Endothelial cell of umbilical vein (primary cell): ENCODE data around the gene ITSN1. TPM values are rescaled to one million over a fixed set of nuclear protein-coding genes. Genes with fewer than 3 reads are reported as not detected.

Experiments
- BruUV-seq: library from RNA; stranded (reverse); fragments of 400-500 nt; replicated peaks from 2 replicates; lab custom pipeline; 2021; lab: Mats Ljungman, UMichigan
- CTCF ChIA-PET: fragments of 300-600, 350-600 bp; sonication (Branson Sonifier 250); formaldehyde crosslinking; loops from one replicate; lab custom pipeline; 2021; ENCODE audit warnings: antibody characterized with exemption, inconsistent platforms; lab: Charles Lee
- POLR2A ChIA-PET: fragments of 300-600, 350-600 bp; sonication (Branson Sonifier 250); formaldehyde crosslinking; loops from one replicate; lab custom pipeline; 2021; ENCODE audit warnings: antibody characterized with exemption, inconsistent platforms; lab: Charles Lee
- DNase-seq: peaks from one replicate; pipeline ENCODE4 v3.0.0-alpha.2; 2011; ENCODE audit warnings: low read depth, low spot score
- FAIRE-seq: peaks from 2 replicates; lab custom pipeline; 2011; peaks lifted over from hg19 to GRCh38; lab: Jason Lieb, UNC
- H2AFZ ChIP-seq: 2 replicates; pipeline ENCODE4 v1.6.0; 2012; ENCODE audit warnings: low read depth, low read length, control low read depth, inconsistent platforms
- H3K27ac ChIP-seq: 2 replicates; pipeline ENCODE4 v1.5.1; 2011; ENCODE audit warnings: low read depth, mild to moderate bottlenecking, control low read depth, low read length, moderate library complexity; ENCODE audit not compliant: insufficient read depth
- H3K27me3 ChIP-seq, 2 experiments: 2 replicates each; pipeline versions ENCODE4 v1.6.0 to v1.6.1; 2011; ENCODE audit warnings: low read length in 2 of 2, mixed read lengths in 1 of 2; ENCODE audit not compliant: control insufficient read depth in 2 of 2, insufficient read depth in 2 of 2
- H3K36me3 ChIP-seq, 2 experiments: 2 replicates in 1 of 2; 3 replicates in 1 of 2; pipeline ENCODE4 v1.5.1; 2011; ENCODE audit warnings: low read length in 2 of 2, mild to moderate bottlenecking in 1 of 2, moderate library complexity in 1 of 2; ENCODE audit not compliant: control insufficient read depth in 2 of 2, insufficient read depth in 2 of 2; ENCODE audit errors: extremely low read depth in 1 of 2
- H3K4me1 ChIP-seq: 3 replicates; pipeline ENCODE4 v1.5.1; 2011; ENCODE audit warnings: mild to moderate bottlenecking, low read length; ENCODE audit not compliant: control insufficient read depth, insufficient read depth; ENCODE audit errors: extremely low read depth
- H3K4me2 ChIP-seq: 2 replicates; pipeline ENCODE4 v1.6.1; 2011; ENCODE audit warnings: low read length, control low read depth, mixed read lengths; ENCODE audit not compliant: insufficient read depth
- H3K4me3 ChIP-seq, 3 experiments: fragments of 200-600 bp in 1 of 3; sonication (generic), shearing (Covaris generic) in 1 of 3; replicated peaks in 1 of 3; 2 replicates each; pipeline ENCODE4 v1.5.1; 2011 to 2016; ENCODE audit warnings: control low read depth in 3 of 3, low read length in 3 of 3, mild to moderate bottlenecking in 2 of 3, inconsistent platforms in 1 of 3, low read depth in 1 of 3, moderate library complexity in 1 of 3; ENCODE audit not compliant: insufficient read depth in 1 of 3
- H3K79me2 ChIP-seq: 2 replicates; pipeline ENCODE4 v1.6.0; 2012; ENCODE audit warnings: low read length, inconsistent platforms; ENCODE audit not compliant: control insufficient read depth, insufficient read depth
- H3K9ac ChIP-seq: replicated peaks from 2 replicates; pipeline ENCODE3; 2011; ENCODE audit warnings: low read length, control low read depth; ENCODE audit not compliant: insufficient read depth; ENCODE audit errors: extremely low read depth
- H3K9me1 ChIP-seq: replicated peaks from 3 replicates; pipeline ENCODE4 v1.6.0; 2011; ENCODE audit warnings: mild to moderate bottlenecking, low read length; ENCODE audit not compliant: control insufficient read depth, insufficient read depth; ENCODE audit errors: extremely low read depth
- H3K9me3 ChIP-seq: replicated peaks from 2 replicates; pipeline ENCODE4 v1.5.1; 2012; ENCODE audit warnings: low read length, inconsistent platforms; ENCODE audit not compliant: control insufficient read depth, insufficient read depth
- H4K20me1 ChIP-seq: replicated peaks from 2 replicates; pipeline ENCODE3; 2011; ENCODE audit warnings: mild to moderate bottlenecking, low read length; ENCODE audit not compliant: control insufficient read depth, insufficient read depth; ENCODE audit errors: extremely low read depth
- EZH2 ChIP-seq: IDR thresholded peaks from 2 replicates; pipeline ENCODE4 v1.6.1; 2012; ENCODE audit warnings: borderline replicate concordance, low read depth, mild to moderate bottlenecking, moderate library complexity, low read length, inconsistent platforms; ENCODE audit not compliant: severe bottlenecking
- FOS ChIP-seq: IDR thresholded peaks from 2 replicates; pipeline ENCODE4 v1.6.1; 2011; ENCODE audit warnings: mild to moderate bottlenecking, low read length, moderate library complexity, borderline replicate concordance; ENCODE audit not compliant: insufficient read depth
- GATA2 ChIP-seq: IDR thresholded peaks from 2 replicates; pipeline ENCODE4 v1.7.0; 2011; ENCODE audit warnings: low read depth, mild to moderate bottlenecking, moderate library complexity, mixed read lengths, low read length; ENCODE audit not compliant: insufficient read length, insufficient read depth
- JUN ChIP-seq: IDR thresholded peaks from 2 replicates; pipeline ENCODE4 v1.6.1; 2011; ENCODE audit warnings: borderline replicate concordance, low read depth; ENCODE audit not compliant: insufficient read length, insufficient read depth
- MYC ChIP-seq: IDR thresholded peaks from one replicate; pipeline ENCODE4 v1.6.1; 2011; ENCODE audit warnings: mild to moderate bottlenecking, low read depth, low read length
- POLR2A ChIP-seq: IDR thresholded peaks from 2 replicates; pipeline ENCODE4 v1.6.1; 2012; ENCODE audit warnings: low read depth, mild to moderate bottlenecking, control low read depth, low read length
- POLR2AphosphoS5 ChIP-seq: IDR thresholded peaks from 2 replicates; pipeline ENCODE4 v1.6.1; 2012; ENCODE audit warnings: low read depth, mild to moderate bottlenecking, control low read depth, low read length, moderate library complexity; ENCODE audit not compliant: insufficient read depth
- dilution Hi-C: fragments of 300-500 bp; cut with MboI; formaldehyde crosslinking; loops from one replicate; pipeline ENCODE4 v1.15.0; 2019; ENCODE audit warnings: low sequenced_read_pairs; ENCODE audit not compliant: extremely low pct_ligation_motif_present
- intact Hi-C: fragments of 100-400 bp; cut with micrococcal nuclease; formaldehyde crosslinking; loops from one replicate; pipeline ENCODE4 v1.10.0; 2022
- polyA plus RNA-seq, 4 experiments: library from polyadenylated mRNA; depleted of rRNA in 3 of 4; stranded (reverse) in 3 of 4; unstranded in 1 of 4; fragments of >200 nt; gene quantifications; 2 replicates each; pipeline versions ENCODE4 v1.2.1 to v1.2.3, GENCODE V29; 2011 to 2012; ENCODE audit warnings: missing spikeins in 1 of 4
- total RNA-seq: library from RNA; stranded (reverse); gene quantifications from 2 replicates; pipeline ENCODE4 v1.2.3, GENCODE V29; 2021
- TF ChIP-seq, protein P1 (sequence below): IDR thresholded peaks from 2 replicates; pipeline ENCODE4 v1.6.1; 2011; ENCODE audit not compliant: insufficient read depth, insufficient read length
- TF ChIP-seq, protein P2 (sequence below), 2 donors: IDR thresholded peaks; 1 replicate in 1 of 2; 2 replicates in 1 of 2; pipeline ENCODE4 v1.5.1; 2011; ENCODE audit warnings: low read length in 2 of 2, mild to moderate bottlenecking in 2 of 2, moderate library complexity in 2 of 2, control low read depth in 1 of 2, inconsistent platforms in 1 of 2, low read depth in 1 of 2; ENCODE audit not compliant: insufficient read depth in 1 of 2; ENCODE audit errors: extremely low read depth in 1 of 2

ITSN1 gene
- total and polyA plus RNA-seq, 2 donors (not counting 3 experiments of a cell fraction or from before 2014, with no cell fraction given), result 72.2 to 86.8 TPM

DNA sequence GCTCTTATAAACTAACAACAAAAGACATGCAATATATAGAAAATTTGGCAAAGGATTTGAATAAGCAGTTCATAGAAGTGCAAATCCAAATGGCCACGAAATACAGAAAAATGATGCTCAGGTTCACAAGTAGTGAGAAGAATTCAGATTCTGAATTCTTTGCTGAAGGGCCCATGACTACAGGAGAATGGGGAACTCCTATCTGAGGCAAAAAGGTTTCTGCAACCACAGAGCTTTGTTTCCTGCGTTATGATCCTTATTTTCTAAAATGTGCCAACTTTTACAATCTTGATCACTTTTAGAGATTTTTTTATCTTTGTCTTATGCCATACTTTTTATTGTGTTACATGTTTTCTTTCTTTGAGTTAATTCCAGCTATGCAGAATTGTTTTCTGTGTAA, 91.3 kb downstream of the ITSN1 start:
- Histone ChIP-seq H3K27me3 (no peaks in the 10 kb centered on the region), H3K9ac (no peak overlapping the region), H3K27ac (no peak overlapping the region), H3K36me3 (no peaks in the 10 kb centered on the region), H4K20me1 (no peaks in the 10 kb centered on the region), H2AFZ (no peak overlapping the region), H3K79me2 (no peaks in the 10 kb centered on the region), H3K4me1 (peaks cover 5% of the 10 kb centered on the region), H3K9me3 (no peaks in the 10 kb centered on the region), H3K9me1 (peaks cover 2% of the 10 kb centered on the region), H3K4me3 (no peak overlapping the region), H3K4me2 (no peak overlapping the region)
- TF ChIP-seq POLR2AphosphoS5 (no peak), MYC (no peak), POLR2A (no peak), EZH2 (no peak), JUN (no peak), FOS (no peak), GATA2 (no peak)
- TF ChIP-seq, protein P1, sequence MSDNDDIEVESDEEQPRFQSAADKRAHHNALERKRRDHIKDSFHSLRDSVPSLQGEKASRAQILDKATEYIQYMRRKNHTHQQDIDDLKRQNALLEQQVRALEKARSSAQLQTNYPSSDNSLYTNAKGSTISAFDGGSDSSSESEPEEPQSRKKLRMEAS, result no peak
- TF ChIP-seq, protein P2, sequence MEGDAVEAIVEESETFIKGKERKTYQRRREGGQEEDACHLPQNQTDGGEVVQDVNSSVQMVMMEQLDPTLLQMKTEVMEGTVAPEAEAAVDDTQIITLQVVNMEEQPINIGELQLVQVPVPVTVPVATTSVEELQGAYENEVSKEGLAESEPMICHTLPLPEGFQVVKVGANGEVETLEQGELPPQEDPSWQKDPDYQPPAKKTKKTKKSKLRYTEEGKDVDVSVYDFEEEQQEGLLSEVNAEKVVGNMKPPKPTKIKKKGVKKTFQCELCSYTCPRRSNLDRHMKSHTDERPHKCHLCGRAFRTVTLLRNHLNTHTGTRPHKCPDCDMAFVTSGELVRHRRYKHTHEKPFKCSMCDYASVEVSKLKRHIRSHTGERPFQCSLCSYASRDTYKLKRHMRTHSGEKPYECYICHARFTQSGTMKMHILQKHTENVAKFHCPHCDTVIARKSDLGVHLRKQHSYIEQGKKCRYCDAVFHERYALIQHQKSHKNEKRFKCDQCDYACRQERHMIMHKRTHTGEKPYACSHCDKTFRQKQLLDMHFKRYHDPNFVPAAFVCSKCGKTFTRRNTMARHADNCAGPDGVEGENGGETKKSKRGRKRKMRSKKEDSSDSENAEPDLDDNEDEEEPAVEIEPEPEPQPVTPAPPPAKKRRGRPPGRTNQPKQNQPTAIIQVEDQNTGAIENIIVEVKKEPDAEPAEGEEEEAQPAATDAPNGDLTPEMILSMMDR (IDR thresholded peaks at IDR 0.05; ENCODE audit: extremely low read depth in 1 of 2, insufficient read depth in 1 of 2, low read depth in 1 of 2, low read length in 2 of 2), result no peak
- dilution Hi-C loops, result no loop called here
- no TSS peak for BruUV-seq
- DNase-seq (no peak), FAIRE-seq (no peak)
- intact Hi-C loops, result no loop called here
- POLR2A ChIA-PET, result no interaction called here
- CTCF ChIA-PET, result interaction anchor here (0.6 to 1.8 kb wide), 10 partner anchors 18 to 153 kb away, joined by 3 to 8 read pairs (median 4); no protein-coding TSS in a partner anchor
